Lower lobe of right lung (tissue), 2 donors: Measurements from ENCODE around the gene CCDC141. TPM values are rescaled to one million over a fixed set of nuclear protein-coding genes. Genes with fewer than 3 reads are reported as not detected.
A peak's percentile ranks its signal among the peaks of the same experiment; 100 is the strongest.

Experiments used
- ATAC-seq, 2 donors: fragments of 200-7000 bp; cut with Tn5 transposase; one replicate each; pipeline ENCODE4 v1.9.1; 2020 to 2022; ENCODE audit warnings: mild to moderate bottlenecking in 2 of 2, moderate library complexity in 2 of 2
- DNase-seq: peaks from one replicate; pipeline ENCODE4 v3.0.0-alpha.2; 2020
- H3K27ac ChIP-seq: fragments of 200-600 bp; one replicate; pipeline ENCODE4 v1.8.0; 2022
- H3K27me3 ChIP-seq: fragments of 200-600 bp; one replicate; pipeline ENCODE4 v1.8.0; 2022; ENCODE audit warnings: low read depth
- H3K36me3 ChIP-seq: fragments of 200-600 bp; one replicate; pipeline ENCODE4 v1.8.0; 2022; ENCODE audit warnings: mild to moderate bottlenecking
- H3K4me1 ChIP-seq: fragments of 200-600 bp; one replicate; pipeline ENCODE4 v1.8.0; 2022
- H3K4me3 ChIP-seq: fragments of 200-600 bp; one replicate; pipeline ENCODE4 v1.8.0; 2022; ENCODE audit warnings: mild to moderate bottlenecking
- H3K9me3 ChIP-seq: fragments of 200-600 bp; one replicate; pipeline ENCODE4 v1.8.0; 2022
- CTCF ChIP-seq: fragments of 200-600 bp; IDR thresholded peaks from one replicate; pipeline ENCODE4 v1.8.0; 2022; ENCODE audit warnings: antibody characterized with exemption, mild to moderate bottlenecking
- intact Hi-C: fragments of 100-400 bp; cut with DNase I; formaldehyde crosslinking; loops from one replicate; pipeline ENCODE4 v1.11.0; 2022
- total RNA-seq: library from RNA; stranded (reverse); fragmentation: NEBNext Ultra II Directional; extraction: Animal tissue kit (Norgen Biotek cat#: 25700); gene quantifications from one replicate; pipeline ENCODE4 v1.2.1, GENCODE V29; 2021
- donor health status: DM: no; HTN: yes; CAD: no; lungs with severe emphysema.

Gene CCDC141
- total RNA-seq, 1 donor from 2014 or later: 40.5 TPM

DNA sequence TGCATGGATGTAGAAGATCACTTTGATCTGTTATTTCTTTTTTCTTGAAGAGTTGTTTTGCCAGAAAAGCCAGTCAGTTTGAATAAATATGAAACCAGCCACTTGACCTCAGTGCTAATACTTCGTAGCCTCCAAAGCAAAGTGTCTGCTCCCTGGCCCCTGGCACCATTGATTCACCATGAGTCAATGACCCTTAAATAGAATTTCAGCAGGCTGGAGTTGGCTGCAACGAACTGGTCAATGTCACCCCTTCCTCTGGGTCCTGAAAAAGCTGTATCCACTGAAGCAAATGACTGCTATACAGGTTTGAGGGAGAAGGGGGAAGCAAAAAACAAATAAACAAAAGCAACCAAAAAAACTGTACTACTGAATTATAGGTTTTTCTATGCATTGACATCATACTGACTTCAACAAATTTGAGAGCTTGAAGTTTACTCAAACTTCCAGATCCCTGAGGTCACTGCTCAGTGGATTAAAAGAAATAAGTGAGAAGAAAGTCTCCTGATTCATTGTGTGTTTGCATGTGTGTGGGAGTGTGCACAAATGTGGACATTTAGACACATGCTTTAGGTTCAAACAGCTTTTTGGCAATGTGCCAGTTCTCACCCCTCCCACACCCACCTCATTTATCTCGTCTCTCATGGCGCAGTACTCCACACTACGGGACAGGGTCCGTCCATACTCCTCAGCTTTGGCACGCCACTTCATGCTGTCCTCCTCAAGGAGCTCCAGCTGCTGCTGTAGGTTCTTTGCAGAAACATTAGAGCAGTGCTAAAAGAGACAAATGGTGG is 184.6 kb downstream of the CCDC141 start:
- Histone ChIP-seq H3K4me3 (no peak overlapping the region), H3K27ac (no peak overlapping the region), H3K4me1 (peaks cover 6% of the 10 kb centered on the region), H3K36me3 (peaks cover 3% of the 10 kb centered on the region), H3K9me3 (no peaks in the 10 kb centered on the region), H3K27me3 (no peaks in the 10 kb centered on the region)
- no peak for DNase-seq
- intact Hi-C loops: no loop called here
- TF ChIP-seq CTCF: no peak
- ATAC-seq: no peak

DNA sequence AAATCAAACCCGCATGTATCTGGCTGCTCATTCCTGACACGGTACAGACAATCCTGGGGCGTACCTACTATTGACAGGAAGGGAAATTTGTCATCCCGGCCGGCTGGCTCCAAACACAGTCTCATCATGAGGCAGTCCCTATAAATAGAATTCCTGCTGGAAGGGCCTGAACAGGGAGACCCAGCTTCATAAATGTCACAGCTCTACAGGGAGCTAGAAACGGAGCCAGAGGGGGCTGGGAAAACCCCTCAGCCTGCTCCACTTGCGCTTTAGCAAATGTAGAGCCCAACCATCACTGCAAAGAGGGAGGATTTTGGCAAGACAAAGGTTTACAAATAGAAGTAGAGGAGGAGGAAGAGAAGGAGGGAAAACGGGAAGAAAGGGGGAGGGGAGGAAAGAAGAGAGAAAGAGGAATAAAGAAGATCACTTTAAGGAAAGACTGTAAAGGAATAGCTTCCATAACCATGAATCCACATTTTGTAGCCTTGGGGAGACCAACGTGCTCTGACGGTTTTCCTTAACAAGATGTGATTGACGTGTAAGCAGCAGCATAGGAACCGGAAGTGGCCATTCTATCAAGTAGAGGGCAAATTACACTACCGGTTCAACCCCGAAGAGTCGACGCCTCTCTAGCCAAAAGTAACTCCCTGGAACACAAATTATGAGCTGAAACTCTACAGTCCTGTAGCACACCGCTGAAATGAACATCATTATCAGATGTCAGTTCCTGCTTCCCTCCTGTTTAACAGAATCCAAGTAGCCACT is 185.9 kb downstream of the CCDC141 start:
- ATAC-seq (peak; percentile 47 to 58), DNase-seq (no peak)
- no peak for TF ChIP-seq CTCF
- Histone ChIP-seq H3K27ac (peak overlapping the region; percentile 64), H3K9me3 (no peaks in the 10 kb centered on the region), H3K4me3 (peak overlapping the region; percentile 24), H3K27me3 (no peaks in the 10 kb centered on the region), H3K4me1 (peaks cover 6% of the 10 kb centered on the region), H3K36me3 (peaks cover 3% of the 10 kb centered on the region)
- intact Hi-C loops: no loop called here

DNA sequence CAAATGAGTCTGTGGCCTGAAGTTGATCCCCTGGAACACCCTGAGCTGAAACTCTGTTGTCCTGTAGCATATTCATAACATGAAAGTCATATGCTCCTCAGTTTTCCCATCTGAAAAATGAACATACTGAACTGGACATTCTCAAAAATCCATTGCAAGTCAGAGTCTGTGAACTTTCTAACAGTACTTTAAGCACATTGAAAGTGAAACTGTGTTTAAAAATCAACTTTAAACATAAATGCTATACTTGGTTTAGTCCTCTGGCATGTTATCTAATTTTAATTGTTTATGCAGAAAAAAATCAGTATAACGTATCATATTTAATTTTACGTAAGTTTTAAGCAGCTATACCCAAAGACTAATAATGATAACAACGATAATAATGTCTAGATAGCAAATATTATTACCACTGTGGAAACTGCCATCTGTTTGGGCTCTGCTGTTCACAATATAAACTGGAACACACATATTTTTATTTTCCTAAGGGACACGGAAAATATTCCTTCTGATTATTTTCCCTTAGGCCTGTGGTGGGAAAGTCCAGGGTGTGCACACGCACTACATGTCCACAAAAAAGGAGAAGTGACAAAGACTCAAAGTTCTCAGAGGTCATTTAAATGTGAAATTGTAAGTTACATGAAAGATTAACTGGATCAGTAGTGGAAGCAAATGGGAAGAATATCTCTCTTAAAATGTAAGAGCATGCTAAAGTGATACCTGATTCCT is 186.6 kb downstream of the CCDC141 start:
- Histone ChIP-seq H3K36me3 (peaks cover 3% of the 10 kb centered on the region), H3K4me1 (peaks cover 6% of the 10 kb centered on the region), H3K27me3 (no peaks in the 10 kb centered on the region), H3K4me3 (peak overlapping the region; percentile 24), H3K9me3 (no peaks in the 10 kb centered on the region), H3K27ac (peak overlapping the region; percentile 64)
- intact Hi-C loops: no loop called here
- TF ChIP-seq CTCF: no peak
- ATAC-seq (peak in 1 of 2 donors; percentile 11), DNase-seq (no peak)

GRCh38 chr2:178860551-178860950 is 189.4 kb downstream of the CCDC141 start:
- peaks cover 6% of the 10 kb centered on the region for H3K4me1 ChIP-seq
- no peaks in the 10 kb centered on the region for H3K27me3 ChIP-seq
- no peaks in the 10 kb centered on the region for H3K9me3 ChIP-seq
- no peak overlapping the region for H3K4me3 ChIP-seq
- H3K27ac ChIP-seq: no peak overlapping the region
- TF ChIP-seq CTCF: peak; percentile 27
- ATAC-seq: no peak
- peaks cover 3% of the 10 kb centered on the region for H3K36me3 ChIP-seq
- DNase-seq: no peak
- intact Hi-C loops: no loop called here

GRCh38 chr2:178859730-178860129 is 190.2 kb downstream of the CCDC141 start:
- Histone ChIP-seq H3K9me3 (no peaks in the 10 kb centered on the region), H3K4me3 (no peak overlapping the region), H3K27ac (no peak overlapping the region), H3K36me3 (peaks cover 3% of the 10 kb centered on the region), H3K4me1 (peaks cover 6% of the 10 kb centered on the region), H3K27me3 (no peaks in the 10 kb centered on the region)
- no peak for DNase-seq
- TF ChIP-seq CTCF: no peak
- intact Hi-C loops: no loop called here
- ATAC-seq: no peak
